ENCODE results near the gene CTPS2.

CTPS2 gene

DNA sequence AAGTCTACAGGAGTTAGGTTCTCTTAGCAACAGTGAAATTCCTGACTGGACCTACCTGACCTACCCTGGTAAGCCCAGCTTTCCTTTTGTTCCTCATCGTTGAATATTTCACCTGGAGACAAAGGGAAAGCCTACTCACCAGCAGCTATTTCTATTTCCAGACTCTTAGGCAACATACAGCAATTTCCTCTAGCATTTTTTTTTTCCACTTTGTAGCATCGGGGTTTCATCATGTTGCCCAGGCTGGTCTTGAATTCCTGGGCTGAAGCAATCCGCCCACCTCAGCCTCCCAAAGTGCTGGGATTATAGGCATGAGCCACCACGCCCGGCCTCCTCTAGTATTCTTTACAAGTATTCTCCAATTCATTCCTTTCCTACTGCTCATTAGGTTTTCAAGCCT is 69.3 kb downstream of the CTPS2 start:
- TF ChIP-seq CTCF (IDR thresholded peaks at IDR 0.05) = no peak

GRCh38 chrX:16640823-16641222 is 71.6 kb downstream of the CTPS2 start:
- no peak for TF ChIP-seq CTCF (IDR thresholded peaks at IDR 0.05)

GRCh38 chrX:16639966-16640365 is 72.5 kb downstream of the CTPS2 start:
- TF ChIP-seq CTCF (IDR thresholded peaks at IDR 0.05) = no peak

DNA sequence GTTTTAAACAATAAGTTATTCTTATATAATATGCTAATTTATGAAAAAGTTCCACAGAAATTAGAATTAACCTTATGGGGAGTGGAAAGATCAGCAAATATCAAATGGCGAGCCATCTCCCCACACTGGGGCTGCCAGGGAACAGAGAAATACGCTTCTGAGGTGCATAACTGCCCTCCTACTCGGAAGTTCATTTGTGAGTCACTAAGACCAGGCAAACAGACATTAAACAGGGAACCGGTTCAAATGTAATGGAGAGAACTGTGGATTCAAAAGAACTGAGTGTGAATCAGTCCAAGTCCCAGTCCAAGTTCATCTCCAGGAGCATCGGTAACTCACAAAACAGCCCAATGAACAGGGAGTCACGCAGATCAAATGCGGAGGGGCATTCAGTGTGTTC is 73.9 kb downstream of the CTPS2 start:
- no peak for TF ChIP-seq CTCF (IDR thresholded peaks at IDR 0.05)

DNA sequence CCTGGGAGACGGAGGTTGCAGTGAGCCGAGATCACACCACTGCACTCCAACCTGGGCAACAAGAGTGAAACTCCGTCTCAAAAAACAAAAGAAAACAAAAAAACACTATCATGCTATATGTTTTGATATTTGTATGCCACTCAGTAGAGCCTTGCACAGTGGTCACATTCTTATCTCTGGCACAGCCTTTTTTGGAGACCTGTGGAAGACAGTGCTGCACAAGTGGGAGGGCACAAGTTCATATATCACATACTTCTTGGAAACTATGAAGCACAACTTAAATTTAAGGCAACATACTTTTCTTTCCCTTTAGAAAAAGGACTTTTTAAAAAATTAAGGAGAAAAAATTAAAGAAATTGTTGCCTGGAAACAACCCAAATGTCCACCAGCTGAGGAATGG is 76.9 kb downstream of the CTPS2 start:
- no peak for TF ChIP-seq CTCF (IDR thresholded peaks at IDR 0.05)

DNA sequence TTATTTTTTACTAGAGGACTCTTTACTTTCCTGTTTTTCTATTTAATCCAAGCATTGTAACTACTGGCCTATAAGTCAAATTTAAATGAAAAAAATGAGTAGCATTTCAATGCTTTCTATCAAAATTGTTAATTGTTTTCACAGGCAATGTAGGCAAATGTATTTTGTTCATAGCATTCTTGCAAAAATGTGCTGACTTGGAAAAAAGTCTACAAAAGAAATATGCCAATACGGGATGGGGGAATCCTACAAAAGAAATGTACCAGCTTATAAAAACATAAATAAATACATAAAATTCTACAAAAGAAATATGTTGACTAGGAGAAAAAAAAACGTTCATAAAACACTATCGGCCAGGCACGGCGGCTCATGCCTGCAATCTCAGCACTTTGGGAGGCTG is 77.4 kb downstream of the CTPS2 start:
- TF ChIP-seq CTCF (IDR thresholded peaks at IDR 0.05) = no peak

GRCh38 chrX:16633754-16634153 is 78.7 kb downstream of the CTPS2 start:
- no peak for TF ChIP-seq CTCF (IDR thresholded peaks at IDR 0.05)

DNA sequence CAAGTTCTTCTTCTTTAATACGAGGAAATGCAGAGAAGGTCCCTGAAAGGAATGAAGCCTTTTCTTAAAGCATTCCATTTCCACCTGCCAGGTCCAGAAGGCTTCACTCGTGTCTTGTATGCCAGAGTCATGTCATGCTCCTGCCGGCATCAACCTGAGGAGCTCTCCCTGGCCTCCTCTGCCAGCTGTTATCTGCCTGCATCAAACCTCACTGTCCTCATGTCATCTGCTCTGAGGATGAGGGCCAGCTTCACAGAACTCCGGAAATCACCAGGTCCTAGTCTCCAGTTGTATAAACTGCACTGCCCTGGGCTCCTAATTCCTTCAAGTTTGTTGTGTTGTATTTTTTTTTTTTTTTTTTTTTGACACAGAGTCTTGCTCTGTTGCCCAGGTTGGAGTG is 82.6 kb downstream of the CTPS2 start:
- no peak for TF ChIP-seq CTCF (IDR thresholded peaks at IDR 0.05)
